Brain microvascular endothelial cell (primary cell): Measurements from ENCODE around the gene ATP2B2.

Experiments used
- DNase-seq: peaks from one replicate; pipeline ENCODE4 v3.0.0-alpha.2; 2020
- H3K27ac ChIP-seq: fragments of 250-450 bp; sonication (Bioruptor Pico); 2 replicates; pipeline ENCODE4 v1.5.1; 2020; ENCODE audit warnings: mild to moderate bottlenecking, moderate library complexity
- H3K27me3 ChIP-seq: fragments of 250-450 bp; sonication (Bioruptor Pico); replicated peaks from 2 replicates; pipeline ENCODE4 v1.5.1; 2020; ENCODE audit warnings: mild to moderate bottlenecking
- H3K36me3 ChIP-seq: fragments of 250-450 bp; sonication (Bioruptor Pico); replicated peaks from 2 replicates; pipeline ENCODE4 v1.5.1; 2020; ENCODE audit warnings: mild to moderate bottlenecking
- H3K4me3 ChIP-seq: 2 replicates; pipeline ENCODE4 v1.5.1; 2011; ENCODE audit warnings: low read depth, mild to moderate bottlenecking, control low read depth, low read length, moderate library complexity
- CTCF ChIP-seq: IDR thresholded peaks from 2 replicates; pipeline ENCODE4 v1.5.1; 2011; ENCODE audit warnings: low read depth, mild to moderate bottlenecking, moderate library complexity, low read length, control low read depth, inconsistent platforms; ENCODE audit errors: missing control alignments
- in situ Hi-C: cut with HindIII; loops from 2 replicates; pipeline ENCODE4 v1.10.0; 2017; ENCODE audit warnings: low sequenced_read_pairs, low pct_ligation_motif_present

Gene ATP2B2

GRCh38 chr3:10321630-10322351 is 183.6 kb downstream of the ATP2B2 start:
- in situ Hi-C loops, result no loop called here

DNA sequence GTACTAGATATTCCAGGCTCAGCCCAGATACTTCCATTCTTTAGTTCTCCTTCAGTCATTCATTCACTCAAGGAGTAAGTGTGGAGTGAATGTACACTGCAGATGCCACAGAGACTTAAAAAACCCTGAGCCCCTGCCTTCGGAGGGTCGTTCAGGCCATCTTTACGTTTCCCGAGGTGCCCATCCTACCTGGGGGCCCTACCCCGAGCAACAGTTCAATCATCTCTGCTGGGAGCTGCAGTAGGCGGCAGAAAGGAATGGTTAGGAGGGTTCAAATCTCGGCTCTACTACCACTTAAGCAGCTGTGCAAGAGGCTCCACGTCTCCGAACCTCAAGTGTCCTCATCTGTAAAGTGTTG is 185.1 kb downstream of the ATP2B2 start:
- in situ Hi-C loops, result no loop called here
- H3K27ac ChIP-seq, result peak overlapping the region; percentile 99
- no peaks in the 10 kb centered on the region for H3K27me3 ChIP-seq
- no peak for TF ChIP-seq CTCF
- no peak for DNase-seq
- peak overlapping the region; percentile 99 for H3K4me3 ChIP-seq
- H3K36me3 ChIP-seq, result peaks cover 43% of the 10 kb centered on the region

More at GRCh38 chr3:10321630-10322351, 183.6 kb downstream of the ATP2B2 start:
- Histone ChIP-seq H3K27ac (no peak overlapping the region), H3K4me3 (no peak overlapping the region), H3K36me3 (peaks cover 29% of the 10 kb centered on the region), H3K27me3 (peaks cover 6% of the 10 kb centered on the region)
- no peak for DNase-seq
- no peak for TF ChIP-seq CTCF

- Histone ChIP-seq H3K36me3 (peaks cover 46% of the 10 kb centered on the region), H3K4me3 (peak overlapping the region; percentile 99), H3K27me3 (no peaks in the 10 kb centered on the region), H3K27ac (peak overlapping the region; percentile 99)
- DNase-seq, result no peak
- no peak for TF ChIP-seq CTCF
- in situ Hi-C loops, result no loop called here
Measured at GRCh38 chr3:10319804-10320203, 185.6 kb downstream of the ATP2B2 start.

DNA sequence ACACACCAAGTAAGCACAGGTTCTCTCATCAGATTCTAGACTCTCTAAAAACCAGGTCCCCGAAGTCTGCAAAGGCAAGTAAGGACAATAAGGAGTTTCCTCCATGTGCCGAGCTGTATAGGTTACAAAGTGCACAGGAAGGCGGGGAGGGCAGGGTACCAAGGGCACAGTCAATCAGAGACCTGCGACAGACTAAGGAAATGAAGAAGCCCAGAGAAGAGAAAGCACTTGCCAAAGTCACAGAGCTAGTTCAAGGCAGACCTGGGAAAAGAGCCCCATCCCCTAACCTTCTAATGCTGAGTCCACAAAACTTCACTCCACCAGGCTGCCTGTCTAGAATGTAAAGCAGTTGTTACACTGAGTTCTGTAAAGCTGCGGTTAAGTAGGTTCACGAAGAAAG is 186.1 kb downstream of the ATP2B2 start:
- H3K27me3 ChIP-seq, result no peaks in the 10 kb centered on the region
- in situ Hi-C loops, result no loop called here
- no peak for TF ChIP-seq CTCF
- H3K36me3 ChIP-seq, result peaks cover 52% of the 10 kb centered on the region
- no peak overlapping the region for H3K27ac ChIP-seq
- peak overlapping the region; percentile 99 for H3K4me3 ChIP-seq
- no peak for DNase-seq

DNA sequence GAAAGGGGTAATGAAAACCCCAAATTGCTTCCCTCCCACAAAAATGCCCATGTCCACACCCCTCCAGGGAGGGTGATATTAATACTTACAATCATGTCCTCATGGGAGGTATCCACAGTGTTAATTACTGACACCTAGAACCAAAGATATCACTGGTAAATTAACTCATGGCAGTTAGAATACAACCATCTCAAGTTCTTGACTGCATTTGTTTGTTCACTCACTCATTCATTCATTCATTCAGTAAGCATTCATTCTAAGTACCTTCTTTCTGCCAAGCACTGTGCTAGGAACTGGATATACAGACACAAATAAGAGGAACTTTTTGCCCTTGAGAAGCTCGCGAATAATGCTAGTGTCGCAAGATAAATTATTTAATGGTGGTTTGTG is 187.4 kb downstream of the ATP2B2 start:
- Histone ChIP-seq H3K27me3 (no peaks in the 10 kb centered on the region), H3K36me3 (peaks cover 65% of the 10 kb centered on the region), H3K27ac (no peak overlapping the region), H3K4me3 (no peak overlapping the region)
- in situ Hi-C loops, result no loop called here
- no peak for TF ChIP-seq CTCF
- DNase-seq, result no peak
